Activated T-cell treated with anti-CD3 and anti-CD28 coated beads, Interleukin-2, amount 50 U/mL, for 1 hour (primary cell): ENCODE results near the gene KIF17.

Source experiments
- DNase-seq: peaks from one replicate; pipeline ENCODE4 v3.0.0-alpha.2; 2020

KIF17 gene

DNA sequence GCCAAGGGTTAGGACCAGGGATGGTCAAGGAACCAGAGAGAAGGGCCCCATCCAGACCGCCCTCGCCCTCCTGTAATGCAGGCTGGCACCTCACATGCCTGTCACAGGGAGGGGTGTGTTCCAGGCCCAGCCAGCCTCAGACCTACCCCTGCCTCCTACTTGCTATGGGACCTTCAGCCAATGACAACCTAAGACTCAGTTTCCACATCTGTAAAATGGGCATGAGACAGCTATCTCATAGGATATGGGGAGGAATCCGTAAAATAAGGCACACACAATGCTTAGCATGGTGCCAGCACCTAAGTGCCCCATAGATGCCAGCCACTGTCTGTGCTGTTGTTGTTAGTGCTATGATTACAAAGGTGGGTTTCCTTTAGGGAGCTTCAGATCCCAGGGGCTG lies 7.9 kb downstream of the KIF17 start:
- no peak for DNase-seq

DNA sequence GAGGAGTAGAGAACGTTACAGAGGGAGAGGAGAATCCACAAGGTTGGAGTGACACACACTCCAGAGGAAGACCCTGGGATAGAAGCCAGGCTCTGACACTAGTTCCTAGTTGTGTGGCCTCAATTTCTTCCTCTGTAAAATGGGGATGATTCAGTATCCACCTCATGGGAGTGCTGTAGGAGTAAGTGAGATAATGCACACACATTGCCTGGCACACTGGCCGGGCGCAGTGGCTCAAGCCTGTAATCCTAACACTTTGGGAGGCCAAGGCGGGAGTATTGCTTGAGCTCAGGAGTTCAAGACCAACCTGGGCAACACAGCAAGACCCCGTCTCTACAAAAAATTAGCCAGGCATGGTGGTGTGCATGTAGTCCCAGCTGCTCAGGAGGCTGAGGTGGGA lies 8.9 kb downstream of the KIF17 start:
- DNase-seq, result no peak

DNA sequence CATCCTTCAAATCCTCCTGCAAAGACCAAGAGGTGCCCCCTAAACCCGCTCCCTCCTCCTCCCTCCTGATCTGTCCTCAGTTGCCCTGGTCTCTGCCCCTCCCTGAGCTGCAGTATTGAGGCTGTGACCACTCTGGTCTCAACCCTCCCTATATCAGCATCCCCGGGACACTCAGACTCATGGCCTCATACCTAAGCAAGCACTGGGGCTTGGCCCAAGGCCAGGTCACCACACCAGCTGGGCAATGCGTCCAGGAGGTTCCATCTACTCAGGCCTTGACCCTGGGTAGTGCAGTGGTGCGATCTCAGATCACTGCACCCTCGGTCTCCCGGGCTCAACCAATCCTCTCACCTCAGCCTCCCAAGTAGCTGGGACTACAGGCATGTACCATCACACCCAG lies 9.8 kb downstream of the KIF17 start:
- DNase-seq, result no peak

- no peak for DNase-seq
These were observed 11.0 kb downstream of the KIF17 start for GRCh38 chr1:20706841-20707240.

GRCh38 chr1:20705203-20705755 lies 12.5 kb downstream of the KIF17 start:
- no peak for DNase-seq

DNA sequence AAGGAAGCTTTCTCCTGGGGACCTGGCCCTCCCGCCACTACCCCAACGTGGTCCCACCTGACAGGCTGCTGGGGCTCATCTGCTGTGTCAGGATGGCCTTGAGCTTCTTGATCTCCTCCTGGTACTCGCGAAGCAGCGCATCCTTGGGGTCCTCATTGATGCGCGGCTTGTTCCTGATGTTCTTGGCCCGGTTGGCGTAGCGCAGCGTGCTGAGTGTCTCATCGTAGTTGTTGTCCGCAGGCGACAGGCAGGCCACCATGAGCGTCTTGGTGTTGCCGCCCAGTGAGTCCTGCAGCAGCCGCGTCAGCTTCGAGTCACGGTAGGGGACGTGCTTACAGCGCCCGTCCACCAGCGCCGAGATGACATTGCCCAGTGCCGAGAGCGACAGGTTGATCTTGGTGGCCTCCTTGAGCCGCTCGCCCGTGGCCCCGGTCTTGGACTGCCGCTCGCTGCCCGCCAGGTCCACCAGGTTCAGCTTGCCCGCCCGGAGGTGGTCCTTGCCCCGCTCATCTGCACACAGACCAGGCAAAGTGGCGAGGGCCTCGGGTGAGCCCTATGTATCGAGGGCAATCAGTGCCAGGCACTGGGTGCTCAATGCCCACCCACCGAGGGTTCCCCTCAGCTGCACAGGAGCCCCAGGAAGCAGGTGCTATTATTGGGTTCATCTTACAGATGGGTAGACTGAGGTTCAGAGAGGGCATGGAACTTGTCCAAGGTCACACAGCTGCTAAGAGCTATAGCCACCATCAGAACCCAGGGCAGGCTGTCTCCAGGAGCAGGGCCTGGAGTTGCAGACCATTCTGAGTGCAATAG lies 13.2 kb downstream of the KIF17 start:
- no peak for DNase-seq

DNA sequence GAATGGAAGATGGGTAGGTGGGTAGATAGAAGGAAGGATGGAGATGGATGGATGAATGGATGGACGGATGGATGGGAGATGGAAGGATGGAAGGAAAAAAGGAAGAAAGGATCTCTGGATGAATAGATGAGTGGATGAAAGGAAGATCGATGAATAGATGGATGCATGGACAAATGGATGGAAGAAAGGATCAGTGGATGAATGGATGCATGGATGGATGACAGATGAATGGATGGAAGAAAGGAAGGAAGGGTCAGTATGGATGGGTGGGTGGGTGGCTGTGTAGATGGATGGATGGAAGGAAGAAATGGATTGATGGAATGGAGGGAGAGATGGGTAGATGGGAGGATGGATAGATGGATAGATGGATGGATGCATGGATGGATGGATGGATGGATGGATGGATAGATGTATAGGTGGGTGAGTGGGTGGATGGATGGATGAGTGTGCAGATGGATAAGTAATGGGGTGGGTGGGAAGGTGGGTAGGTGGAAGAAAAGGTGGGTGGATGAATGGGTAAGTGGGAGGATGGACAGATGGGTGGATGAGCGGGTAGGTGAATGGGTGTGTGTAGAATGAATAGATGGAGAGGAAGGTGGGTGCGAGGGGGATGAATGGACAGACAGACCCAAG lies 14.6 kb downstream of the KIF17 start:
- no peak for DNase-seq

GRCh38 chr1:20702416-20702815 lies 15.4 kb downstream of the KIF17 start:
- DNase-seq, result no peak

DNA sequence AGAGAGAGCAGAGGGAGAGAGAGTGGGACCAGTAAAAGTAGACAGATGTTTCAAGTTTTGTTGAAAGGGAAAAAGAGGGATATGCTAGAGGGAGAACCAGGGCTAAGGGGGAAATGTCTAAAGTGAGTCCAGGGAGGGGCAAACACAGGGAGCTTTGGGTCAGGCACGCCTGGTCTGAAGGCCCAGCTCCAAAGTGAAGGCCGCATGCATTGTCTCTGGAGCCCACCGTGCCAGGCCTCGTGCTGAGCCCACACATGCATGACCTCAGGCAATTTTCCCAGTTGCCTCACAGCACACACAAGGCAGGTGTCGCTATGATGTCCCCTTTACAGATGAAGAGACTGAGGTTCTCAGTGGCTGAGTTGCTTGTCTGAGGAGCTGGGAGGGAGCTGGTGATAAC lies 16.0 kb downstream of the KIF17 start:
- DNase-seq, result no peak

GRCh38 chr1:20701446-20701845 lies 16.4 kb downstream of the KIF17 start:
- DNase-seq, result no peak

GRCh38 chr1:20700636-20701215 lies 17.1 kb downstream of the KIF17 start:
- DNase-seq, result no peak

DNA sequence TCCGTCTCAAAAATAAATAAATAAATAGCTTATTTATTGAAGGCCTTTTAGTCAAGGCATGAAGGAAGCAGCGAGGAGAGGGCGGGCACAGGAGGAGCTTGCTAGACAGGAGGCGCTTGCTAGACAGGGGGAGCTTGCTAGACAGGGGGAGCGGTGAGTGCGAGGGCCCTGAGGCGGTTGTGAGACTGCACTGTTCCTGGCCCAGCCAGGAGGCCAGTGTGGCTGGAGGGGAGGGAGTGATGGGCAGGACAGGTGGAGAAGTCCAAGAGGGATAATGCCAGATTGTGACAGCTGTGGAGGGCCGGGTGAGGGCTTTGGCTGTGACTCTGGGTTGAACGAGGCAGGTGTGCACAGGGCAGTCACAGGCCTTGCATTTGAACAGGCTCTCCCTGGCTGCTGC lies 18.2 kb downstream of the KIF17 start:
- no peak for DNase-seq

GRCh38 chr1:20698195-20698910 lies 19.5 kb downstream of the KIF17 start:
- no peak for DNase-seq

GRCh38 chr1:20697563-20697962 lies 20.2 kb downstream of the KIF17 start:
- DNase-seq, result no peak

DNA sequence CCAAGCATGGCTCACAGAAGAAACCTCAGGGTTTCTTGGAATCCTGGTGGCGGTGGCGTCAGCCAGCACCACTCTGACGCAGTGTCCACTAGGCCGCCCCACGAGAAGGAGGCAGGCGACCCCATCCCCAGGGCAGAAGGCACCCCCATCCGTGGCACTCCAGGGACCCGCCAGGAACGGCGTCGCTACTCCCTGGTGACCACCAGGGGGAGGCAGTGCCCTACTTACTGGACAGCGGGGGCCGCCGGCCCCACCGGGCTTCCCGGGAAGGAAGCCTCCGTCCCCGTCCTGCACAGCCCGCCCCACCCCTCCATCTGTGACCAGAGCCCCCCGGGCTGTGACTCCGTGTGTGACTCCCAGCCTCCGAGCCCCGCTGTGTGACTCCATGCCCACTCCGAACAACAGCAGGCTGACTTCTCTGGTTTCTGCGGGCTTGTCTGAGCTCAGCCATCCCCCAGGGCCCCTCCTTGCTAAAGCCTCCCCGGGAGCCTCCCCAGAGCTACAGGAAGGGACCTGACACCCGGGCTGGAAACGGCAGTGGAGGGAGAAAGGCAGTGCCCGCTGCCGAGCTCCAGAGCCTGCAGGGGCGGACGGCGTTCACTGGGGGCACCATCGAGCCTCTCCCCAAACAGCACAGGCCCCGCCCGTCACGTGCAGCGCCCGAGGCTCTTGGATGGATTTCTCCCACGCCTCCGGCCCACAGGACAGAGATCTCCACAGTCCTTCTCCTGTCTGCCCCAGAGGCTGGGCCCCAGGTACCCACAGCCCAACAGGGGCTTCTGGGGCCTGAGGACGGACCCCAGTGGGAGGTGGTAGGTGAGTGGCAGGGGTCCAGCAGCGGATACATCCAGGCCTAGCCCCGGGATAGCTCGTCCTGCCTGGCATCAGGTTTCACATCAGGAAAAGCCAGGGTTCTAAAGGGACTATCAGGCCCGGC lies 21.1 kb downstream of the KIF17 start:
- peak; percentile 76 for DNase-seq

GRCh38 chr1:20695515-20695914 lies 22.3 kb downstream of the KIF17 start:
- no peak for DNase-seq

GRCh38 chr1:20693623-20694022 lies 24.2 kb downstream of the KIF17 start:
- no peak for DNase-seq

GRCh38 chr1:20691872-20692271 lies 25.9 kb downstream of the KIF17 start:
- no peak for DNase-seq

GRCh38 chr1:20689645-20690056 lies 28.2 kb downstream of the KIF17 start:
- DNase-seq, result no peak

- no peak for DNase-seq
These were observed 30.7 kb downstream of the KIF17 start for GRCh38 chr1:20686883-20687725.

DNA sequence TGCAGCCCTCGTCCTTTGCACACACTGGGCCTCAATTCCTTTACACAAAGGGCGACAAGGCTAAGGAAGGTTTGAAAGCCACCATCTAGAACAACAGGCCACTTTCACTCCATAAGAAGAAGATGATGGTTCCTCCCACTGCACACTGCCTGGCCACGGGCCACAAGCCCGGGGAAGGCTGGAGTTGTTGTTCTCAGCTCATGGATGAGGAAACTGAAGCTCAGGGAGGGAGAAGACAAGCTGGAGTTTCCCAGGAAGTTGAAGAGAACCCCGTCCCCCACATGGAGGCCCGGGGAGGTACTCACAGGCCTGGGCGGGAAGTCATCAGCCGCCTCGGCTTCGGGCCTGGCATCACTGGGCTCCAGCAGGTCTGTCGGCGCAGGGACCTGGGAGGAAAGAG lies 32.1 kb downstream of the KIF17 start:
- DNase-seq, result no peak
